NT2/D1 (cell line): ENCODE measurements around the gene XYLT1.
"Not testable (repeated sequence)": the region's sequence is repeated elsewhere in the genome, so short reads cannot be mapped to it uniquely, and the experiment has no call there.

Experiments used
- DNase-seq: peaks from one replicate; pipeline ENCODE4 v3.0.0-alpha.2; 2011; ENCODE audit warnings: low read depth, low spot score
- H3K27me3 ChIP-seq: 2 replicates; pipeline ENCODE4 v1.6.0; 2011; ENCODE audit warnings: mild to moderate bottlenecking; ENCODE audit not compliant: insufficient read length, insufficient read depth
- H3K36me3 ChIP-seq: 2 replicates; pipeline ENCODE4 v1.6.1; 2011; ENCODE audit warnings: mild to moderate bottlenecking, low read length, mixed read lengths; ENCODE audit not compliant: insufficient read depth, insufficient read length
- H3K4me1 ChIP-seq: 2 replicates; pipeline ENCODE4 v1.5.1; 2011; ENCODE audit not compliant: insufficient read depth, insufficient read length
- H3K4me3 ChIP-seq: 2 replicates; pipeline ENCODE4 v1.5.1; 2011; ENCODE audit warnings: low read depth; ENCODE audit not compliant: insufficient read length
- H3K9ac ChIP-seq: 2 replicates; pipeline ENCODE4 v1.6.0; 2011; ENCODE audit warnings: low read depth; ENCODE audit not compliant: insufficient read length
- H3K9me3 ChIP-seq: 2 replicates; pipeline ENCODE4 v1.5.1; 2011; ENCODE audit warnings: mild to moderate bottlenecking, low read length; ENCODE audit not compliant: insufficient read depth
- SUZ12 ChIP-seq: IDR thresholded peaks from 2 replicates; pipeline ENCODE4 v1.6.1; 2011; ENCODE audit not compliant: insufficient read length, insufficient read depth; ENCODE audit errors: extremely low read depth
- YY1 ChIP-seq: IDR thresholded peaks from 2 replicates; pipeline ENCODE4 v1.6.1; 2011; ENCODE audit not compliant: insufficient read length, insufficient read depth
- ZNF274 ChIP-seq: IDR thresholded peaks from 2 replicates; pipeline ENCODE4 v1.6.1; 2011; ENCODE audit warnings: mild to moderate bottlenecking, low read depth, low read length

XYLT1 gene

GRCh38 chr16:17307504-17307903, 163.3 kb downstream of the XYLT1 start:
- H3K36me3 ChIP-seq: no peaks in the 10 kb centered on the region
- no peak overlapping the region for H3K4me3 ChIP-seq
- no peak overlapping the region for H3K9ac ChIP-seq
- TF ChIP-seq YY1 (no peak), SUZ12 (no peak), ZNF274 (no peak)
- DNase-seq: no peak
- H3K4me1 ChIP-seq: peaks cover 6% of the 10 kb centered on the region
- H3K27me3 ChIP-seq: no peaks in the 10 kb centered on the region
- H3K9me3 ChIP-seq: no peaks in the 10 kb centered on the region

- Histone ChIP-seq H3K4me3 (no peak overlapping the region), H3K27me3 (no peaks in the 10 kb centered on the region), H3K36me3 (no peaks in the 10 kb centered on the region), H3K9ac (no peak overlapping the region), H3K9me3 (no peaks in the 10 kb centered on the region), H3K4me1 (peaks cover 8% of the 10 kb centered on the region)
- DNase-seq: no peak
- TF ChIP-seq ZNF274 (no peak), SUZ12 (no peak), YY1 (no peak)
Measured at GRCh38 chr16:17306745-17307144, 164.0 kb downstream of the XYLT1 start.

- H3K4me1 ChIP-seq, H3K36me3 ChIP-seq, H3K9me3 ChIP-seq, H3K9ac ChIP-seq, DNase-seq, H3K4me3 ChIP-seq, H3K27me3 ChIP-seq: not testable (repeated sequence)
Measured at GRCh38 chr16:17306211-17306610, 164.5 kb downstream of the XYLT1 start.

- Histone ChIP-seq H3K27me3 (no peaks in the 10 kb centered on the region), H3K4me3 (no peak overlapping the region), H3K9me3 (no peaks in the 10 kb centered on the region), H3K36me3 (no peaks in the 10 kb centered on the region), H3K4me1 (peaks cover 8% of the 10 kb centered on the region), H3K9ac (no peak overlapping the region)
- TF ChIP-seq SUZ12 (no peak), ZNF274 (no peak), YY1 (no peak)
- no peak for DNase-seq
Measured at GRCh38 chr16:17305694-17306093, 165.1 kb downstream of the XYLT1 start.

GRCh38 chr16:17304491-17305119, 166.2 kb downstream of the XYLT1 start:
- DNase-seq: no peak
- TF ChIP-seq YY1: no peak
- no peak for TF ChIP-seq ZNF274
- TF ChIP-seq SUZ12: no peak

GRCh38 chr16:17304106-17304490, 166.7 kb downstream of the XYLT1 start:
- no peaks in the 10 kb centered on the region for H3K9me3 ChIP-seq
- H3K36me3 ChIP-seq: no peaks in the 10 kb centered on the region
- no peak for DNase-seq
- peaks cover 5% of the 10 kb centered on the region for H3K4me1 ChIP-seq
- no peak overlapping the region for H3K4me3 ChIP-seq
- no peak overlapping the region for H3K9ac ChIP-seq
- TF ChIP-seq SUZ12: no peak
- no peak for TF ChIP-seq ZNF274
- TF ChIP-seq YY1: no peak
- H3K27me3 ChIP-seq: no peaks in the 10 kb centered on the region

More at GRCh38 chr16:17304491-17305119, 166.2 kb downstream of the XYLT1 start:
- no peaks in the 10 kb centered on the region for H3K27me3 ChIP-seq
- no peaks in the 10 kb centered on the region for H3K36me3 ChIP-seq
- no peak overlapping the region for H3K9ac ChIP-seq
- no peak overlapping the region for H3K4me3 ChIP-seq
- H3K4me1 ChIP-seq: peaks cover 8% of the 10 kb centered on the region
- H3K9me3 ChIP-seq: no peaks in the 10 kb centered on the region

- Histone ChIP-seq H3K9me3 (no peaks in the 10 kb centered on the region), H3K4me1 (peaks cover 2% of the 10 kb centered on the region), H3K36me3 (no peaks in the 10 kb centered on the region), H3K4me3 (no peak overlapping the region), H3K27me3 (no peaks in the 10 kb centered on the region), H3K9ac (no peak overlapping the region)
- TF ChIP-seq SUZ12 (no peak), YY1 (no peak), ZNF274 (no peak)
- DNase-seq: no peak
Measured at GRCh38 chr16:17303101-17303500, 167.7 kb downstream of the XYLT1 start.
